ENCODE data around the gene KCNB1.

DNA sequence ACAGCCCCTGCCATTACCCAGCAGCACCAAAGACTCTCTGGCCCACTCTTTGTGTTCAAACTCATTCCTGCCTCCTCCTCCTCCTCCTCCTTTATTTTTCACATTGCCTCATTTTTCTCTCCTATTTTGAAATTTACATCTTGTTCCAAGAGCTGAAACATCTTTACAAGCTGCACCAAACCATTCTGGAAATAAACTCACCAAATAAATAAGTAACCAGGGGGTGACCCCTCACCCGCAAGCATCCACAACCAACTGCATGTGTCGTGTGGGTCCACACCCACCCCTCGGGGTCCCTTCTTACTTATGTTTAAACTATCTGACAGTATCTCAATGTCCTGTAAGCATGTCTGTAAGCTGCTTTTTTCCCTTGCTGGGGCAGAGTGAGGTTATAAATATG lies 1.4 kb downstream of the KCNB1 start:
- TF ChIP-seq, protein P1, sequence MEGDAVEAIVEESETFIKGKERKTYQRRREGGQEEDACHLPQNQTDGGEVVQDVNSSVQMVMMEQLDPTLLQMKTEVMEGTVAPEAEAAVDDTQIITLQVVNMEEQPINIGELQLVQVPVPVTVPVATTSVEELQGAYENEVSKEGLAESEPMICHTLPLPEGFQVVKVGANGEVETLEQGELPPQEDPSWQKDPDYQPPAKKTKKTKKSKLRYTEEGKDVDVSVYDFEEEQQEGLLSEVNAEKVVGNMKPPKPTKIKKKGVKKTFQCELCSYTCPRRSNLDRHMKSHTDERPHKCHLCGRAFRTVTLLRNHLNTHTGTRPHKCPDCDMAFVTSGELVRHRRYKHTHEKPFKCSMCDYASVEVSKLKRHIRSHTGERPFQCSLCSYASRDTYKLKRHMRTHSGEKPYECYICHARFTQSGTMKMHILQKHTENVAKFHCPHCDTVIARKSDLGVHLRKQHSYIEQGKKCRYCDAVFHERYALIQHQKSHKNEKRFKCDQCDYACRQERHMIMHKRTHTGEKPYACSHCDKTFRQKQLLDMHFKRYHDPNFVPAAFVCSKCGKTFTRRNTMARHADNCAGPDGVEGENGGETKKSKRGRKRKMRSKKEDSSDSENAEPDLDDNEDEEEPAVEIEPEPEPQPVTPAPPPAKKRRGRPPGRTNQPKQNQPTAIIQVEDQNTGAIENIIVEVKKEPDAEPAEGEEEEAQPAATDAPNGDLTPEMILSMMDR (IDR thresholded peaks at IDR 0.05), result no peak
- TF ChIP-seq EZH2 (IDR thresholded peaks at IDR 0.05; ENCODE audit: borderline replicate concordance, insufficient read depth, low read depth, low read length, poor library complexity, severe bottlenecking), result no peak

Data from B cell (primary cell).